IPS-11a (cell line): ENCODE data around the gene BMERB1.
"Not testable (repeated sequence)": the region's sequence is repeated elsewhere in the genome, so short reads cannot be mapped to it uniquely, and the experiment has no call there.

Source experiments
- H3K4me3 ChIP-seq: one replicate; pipeline ENCODE4 v1.5.1; 2013; ENCODE audit warnings: low read depth, low read length, control low read depth

BMERB1 gene

DNA sequence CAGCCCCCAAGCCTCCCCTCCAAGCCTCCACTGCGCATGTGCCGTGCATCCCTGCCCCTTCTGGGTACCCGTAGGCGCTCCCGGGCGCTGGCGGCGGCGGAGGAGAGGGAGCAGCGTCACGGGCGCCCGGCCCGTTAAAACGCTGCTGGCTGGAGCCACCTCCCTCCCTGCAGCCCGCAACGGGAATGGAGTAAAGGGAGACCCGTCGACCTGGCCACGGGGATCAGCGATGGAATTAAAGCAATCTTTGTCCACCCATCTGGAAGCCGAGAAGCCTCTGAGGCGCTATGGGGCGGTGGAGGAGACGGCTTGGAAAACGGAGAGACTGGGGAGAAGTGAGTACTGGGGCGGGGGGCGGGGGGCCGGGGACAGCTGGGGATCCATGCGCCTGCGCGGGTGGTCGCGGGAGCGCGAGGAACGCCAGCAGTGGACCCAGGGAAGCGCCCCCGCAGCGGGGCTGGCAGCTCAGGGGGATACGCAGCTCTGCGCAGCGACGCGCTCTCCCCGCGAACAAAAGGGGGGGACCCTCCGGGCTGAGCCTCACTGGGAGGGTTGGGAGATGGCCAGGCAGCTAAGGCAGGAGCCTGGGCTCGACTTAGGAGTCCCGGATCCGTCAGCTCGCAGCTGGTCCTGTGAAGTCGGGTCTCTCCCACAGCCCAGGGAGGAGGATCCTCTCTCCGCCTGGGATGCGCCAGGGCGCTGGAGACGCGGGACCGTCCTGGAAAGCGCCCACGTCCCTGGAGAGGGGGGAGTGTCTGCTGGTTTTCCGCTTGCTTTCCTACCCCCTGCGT is at the start of gene BMERB1:
BMERB1 (plus strand) TSS at position 164 of the 791 bp plus-strand sequence; CDS start at position 230, 66 bp downstream.
- H3K4me3 ChIP-seq, result peak within 1 kb of the TSS; percentile 77

DNA sequence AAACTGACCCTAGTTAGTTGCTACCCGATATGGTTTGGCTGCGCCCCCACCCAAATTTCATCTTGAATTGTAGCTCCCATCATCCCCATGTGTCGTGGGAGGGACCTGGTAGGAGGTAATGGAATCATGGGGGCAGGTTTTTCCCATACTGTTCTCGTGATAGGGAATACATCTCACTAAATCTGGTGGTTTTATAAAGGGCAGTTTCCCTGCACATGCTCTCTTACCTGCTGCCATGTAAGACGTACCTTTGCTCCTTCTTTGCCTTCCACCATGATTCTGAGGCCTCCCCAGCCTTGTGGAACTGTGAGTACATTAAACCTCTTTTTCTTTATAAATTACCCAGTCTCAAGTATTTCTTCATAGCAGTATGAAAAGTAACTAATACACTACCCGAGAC is 46.3 kb upstream of the BMERB1 start:
- not testable (repeated sequence) for H3K4me3 ChIP-seq

DNA sequence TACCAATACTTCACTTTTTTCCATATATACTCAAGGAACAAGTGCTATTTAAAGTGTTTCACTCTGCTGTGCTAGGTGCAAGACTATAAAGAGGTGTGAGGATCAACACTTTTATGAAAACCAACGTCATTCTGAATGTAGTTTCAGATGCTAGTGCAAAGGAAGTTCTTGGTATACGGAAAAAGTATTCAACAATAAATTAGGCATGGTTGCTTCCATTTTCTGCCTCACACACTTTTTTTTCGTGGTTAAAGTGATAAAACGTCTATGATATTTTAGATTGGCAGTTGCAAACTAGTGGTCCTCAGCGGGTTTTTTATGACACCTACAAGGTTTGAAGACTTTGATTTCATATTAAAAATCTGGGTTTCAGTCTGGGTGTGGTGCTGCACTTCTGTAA is 44.5 kb upstream of the BMERB1 start:
- H3K4me3 ChIP-seq, result not testable (repeated sequence)

DNA sequence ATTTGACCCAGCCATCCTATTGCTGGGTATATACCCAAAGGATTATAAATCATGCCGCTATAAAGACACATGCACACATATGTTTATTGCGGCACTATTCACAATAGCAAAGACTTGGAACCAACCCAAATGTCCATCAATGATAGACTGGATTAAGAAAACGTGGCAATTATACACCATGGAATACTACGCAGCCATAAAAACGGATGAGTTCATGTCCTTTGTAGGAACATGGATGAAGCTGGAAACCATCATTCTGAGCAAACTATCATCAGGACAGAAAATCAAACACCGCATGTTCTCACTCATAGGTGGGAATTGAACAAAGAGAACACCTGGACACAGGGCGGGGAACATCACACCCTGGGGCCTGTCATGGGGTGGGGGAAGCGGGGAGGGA is 41.4 kb upstream of the BMERB1 start:
- not testable (repeated sequence) for H3K4me3 ChIP-seq

DNA sequence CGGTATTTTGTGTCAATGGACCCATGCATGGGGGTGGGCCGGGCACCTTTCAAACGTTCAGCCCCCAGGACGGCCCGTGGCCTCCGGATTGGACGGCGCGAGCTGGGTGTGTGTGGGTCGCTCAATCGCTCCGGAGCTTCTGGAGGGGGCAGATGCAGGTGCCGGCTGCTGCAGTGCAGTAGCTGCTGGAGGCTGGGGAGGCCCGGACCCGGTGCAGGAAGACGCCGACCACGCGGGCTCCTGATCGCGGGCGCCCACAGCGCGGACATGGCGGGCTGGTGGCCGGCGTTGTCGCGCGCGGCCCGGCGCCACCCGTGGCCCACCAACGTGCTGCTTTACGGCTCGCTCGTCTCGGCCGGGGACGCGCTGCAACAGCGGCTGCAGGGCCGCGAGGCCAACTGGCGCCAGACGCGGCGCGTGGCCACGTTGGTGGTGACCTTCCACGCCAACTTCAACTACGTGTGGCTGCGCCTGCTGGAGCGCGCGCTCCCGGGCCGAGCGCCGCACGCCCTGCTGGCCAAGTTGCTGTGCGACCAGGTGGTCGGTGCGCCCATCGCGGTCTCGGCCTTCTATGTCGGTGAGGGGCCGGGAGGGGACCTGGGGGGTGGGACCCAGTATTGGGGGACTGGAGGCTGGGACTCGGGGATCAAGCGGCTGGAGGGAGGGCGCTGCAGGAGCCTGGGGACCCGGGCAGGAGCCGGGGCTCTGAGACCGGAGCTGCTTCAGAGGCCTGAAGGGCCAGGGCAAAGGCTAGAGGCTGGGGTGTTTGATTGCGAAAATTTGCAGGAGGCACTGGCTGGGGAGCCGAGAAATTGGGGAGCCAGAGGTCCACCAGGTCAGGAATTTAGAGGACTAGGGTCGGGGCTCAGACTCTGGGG is 38.5 kb upstream of the BMERB1 start, which contains the start of gene MPV17L:
MPV17L (plus strand) TSS at position 124 of the 878 bp plus-strand sequence; CDS start at position 268, 144 bp downstream.
- H3K4me3 ChIP-seq, result peak within 1 kb of the TSS; percentile 45

DNA sequence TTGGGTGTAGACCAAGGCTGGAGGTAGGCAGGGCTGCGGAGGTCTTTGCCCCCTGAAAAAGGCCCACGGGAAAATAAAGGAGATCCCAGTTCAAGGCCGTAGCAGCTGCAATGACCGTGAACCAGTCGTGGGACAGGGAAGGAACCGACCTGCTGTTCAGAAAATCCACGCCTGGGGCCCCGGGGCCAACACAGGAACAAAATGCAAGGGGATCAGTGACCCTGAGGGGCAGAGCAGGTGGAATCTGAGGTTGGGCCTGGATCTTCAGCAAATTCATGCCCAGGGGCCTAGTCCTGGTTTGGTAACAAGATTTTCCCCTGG is 37.9 kb upstream of the BMERB1 start:
- not testable (repeated sequence) for H3K4me3 ChIP-seq

DNA sequence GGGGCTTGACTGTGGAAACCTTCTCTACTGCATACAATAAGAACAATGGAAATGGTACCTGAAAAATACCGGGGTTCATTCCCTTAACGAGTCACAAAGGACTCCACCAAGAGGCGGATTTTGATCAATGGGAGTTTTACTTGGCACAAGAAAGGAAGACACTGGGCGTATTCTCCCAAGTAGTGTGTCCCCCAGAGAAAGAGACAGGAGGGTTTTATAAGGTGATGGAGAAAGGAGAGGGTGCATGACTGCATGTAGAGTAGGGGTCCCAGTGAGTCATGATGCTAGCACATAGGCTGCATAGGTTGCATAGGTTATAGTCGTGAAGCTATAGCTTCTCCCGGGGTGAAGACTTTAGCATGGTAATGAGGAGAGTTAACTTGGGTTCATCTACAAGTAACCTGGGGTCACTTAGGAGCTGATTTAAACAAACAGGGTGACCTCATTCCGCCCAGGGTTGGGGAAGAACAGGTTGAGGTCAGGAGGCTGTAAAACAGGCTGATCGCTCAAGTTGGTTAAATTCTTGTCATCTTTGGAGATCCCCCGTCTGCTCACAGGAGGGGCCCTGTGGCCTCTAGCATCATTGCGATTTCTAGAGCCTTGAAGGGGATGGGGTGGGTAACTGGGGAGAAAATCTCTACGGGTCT is 37.3 kb upstream of the BMERB1 start:
- H3K4me3 ChIP-seq, result no peak overlapping the region

DNA sequence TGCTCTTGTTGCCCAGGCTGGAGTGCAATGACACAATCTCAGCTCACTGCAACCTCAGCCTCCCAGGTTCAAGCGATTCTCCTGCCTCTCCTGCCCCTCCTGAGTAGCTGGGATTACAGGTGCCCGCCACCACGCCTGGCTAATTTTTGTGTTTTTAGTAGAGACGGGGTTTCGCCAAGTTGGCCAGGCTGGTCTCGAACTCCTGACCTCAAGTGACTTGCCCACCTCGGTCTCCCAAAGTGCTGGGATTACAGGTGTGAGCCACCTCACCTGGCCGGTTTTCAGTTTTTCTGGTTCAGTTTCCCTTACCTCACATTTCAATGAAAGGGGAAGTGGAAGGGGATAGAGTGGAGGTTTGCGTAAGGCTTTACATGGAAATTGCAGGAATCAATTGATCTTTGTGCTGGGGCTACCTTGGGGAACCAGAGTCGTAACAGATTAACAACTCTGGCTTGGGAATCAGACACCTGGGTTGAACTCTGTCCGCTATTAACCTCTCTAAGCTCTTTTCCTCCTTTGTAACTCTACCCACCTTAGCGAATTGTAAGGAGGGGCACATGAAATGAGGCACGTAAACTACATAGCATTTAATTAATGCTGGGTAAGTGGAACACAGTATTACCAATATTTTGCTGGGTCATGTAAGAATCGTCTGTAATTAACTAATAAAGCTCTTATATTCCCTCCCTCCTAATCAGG is 35.6 kb upstream of the BMERB1 start:
- H3K4me3 ChIP-seq, result no peak overlapping the region

DNA sequence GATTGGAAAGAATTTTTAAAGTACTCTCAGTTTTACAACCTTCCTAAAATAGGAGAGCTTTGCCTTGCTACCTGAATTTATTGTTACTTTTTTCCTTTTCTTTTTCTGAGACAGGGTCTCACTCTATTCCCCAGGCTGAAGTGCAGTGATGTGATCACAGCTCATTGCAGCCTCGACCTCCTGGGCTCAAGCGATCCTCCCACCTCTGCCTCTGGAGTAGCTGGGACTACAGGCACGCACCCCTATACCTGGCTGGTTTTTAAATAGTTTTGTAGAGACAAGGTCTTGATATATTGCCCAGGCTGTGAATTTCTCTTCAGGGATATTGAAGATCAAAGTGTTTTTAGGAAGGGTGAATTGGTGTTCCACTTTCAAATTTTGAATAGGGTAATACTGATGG is 35.1 kb upstream of the BMERB1 start:
- H3K4me3 ChIP-seq, result no peak overlapping the region

DNA sequence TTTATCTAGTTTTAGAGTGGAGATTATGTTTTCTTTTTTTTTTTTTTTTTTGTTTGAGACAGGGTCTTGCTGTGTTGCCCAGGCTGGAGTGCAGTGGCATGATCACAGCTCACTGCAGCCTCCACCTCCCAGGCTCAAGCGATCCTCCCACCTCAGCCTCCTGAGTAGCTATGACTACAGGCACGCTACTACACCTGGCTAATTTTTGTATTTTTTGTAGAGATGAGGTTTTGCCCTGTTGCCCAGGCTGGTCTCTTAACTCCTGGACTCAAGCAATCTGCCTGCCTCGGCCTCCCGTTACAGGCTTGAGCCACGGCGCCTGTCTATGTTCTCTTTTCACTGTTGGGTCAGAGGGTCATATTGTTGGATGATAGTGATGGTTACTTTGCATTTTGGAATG is 34.1 kb upstream of the BMERB1 start:
- H3K4me3 ChIP-seq, result not testable (repeated sequence)

DNA sequence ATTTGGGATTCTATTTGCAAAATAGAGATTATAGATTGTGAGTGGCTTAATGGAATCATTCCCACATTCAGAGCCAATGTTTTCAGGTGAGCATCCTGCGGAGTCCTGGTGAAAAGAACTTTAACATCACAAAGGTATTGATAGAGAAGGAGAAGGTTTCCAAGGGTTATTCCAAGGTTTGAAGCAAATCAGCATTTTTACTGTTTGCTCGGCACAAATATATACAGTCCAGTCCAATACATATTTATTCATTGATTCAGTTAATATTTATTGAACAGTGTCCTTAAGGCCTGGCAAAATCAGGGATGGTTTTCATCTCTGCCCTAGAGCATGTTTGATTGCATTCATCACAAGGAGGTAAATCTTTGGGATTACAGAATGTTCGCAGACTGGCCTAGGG is 32.4 kb upstream of the BMERB1 start:
- no peak overlapping the region for H3K4me3 ChIP-seq

DNA sequence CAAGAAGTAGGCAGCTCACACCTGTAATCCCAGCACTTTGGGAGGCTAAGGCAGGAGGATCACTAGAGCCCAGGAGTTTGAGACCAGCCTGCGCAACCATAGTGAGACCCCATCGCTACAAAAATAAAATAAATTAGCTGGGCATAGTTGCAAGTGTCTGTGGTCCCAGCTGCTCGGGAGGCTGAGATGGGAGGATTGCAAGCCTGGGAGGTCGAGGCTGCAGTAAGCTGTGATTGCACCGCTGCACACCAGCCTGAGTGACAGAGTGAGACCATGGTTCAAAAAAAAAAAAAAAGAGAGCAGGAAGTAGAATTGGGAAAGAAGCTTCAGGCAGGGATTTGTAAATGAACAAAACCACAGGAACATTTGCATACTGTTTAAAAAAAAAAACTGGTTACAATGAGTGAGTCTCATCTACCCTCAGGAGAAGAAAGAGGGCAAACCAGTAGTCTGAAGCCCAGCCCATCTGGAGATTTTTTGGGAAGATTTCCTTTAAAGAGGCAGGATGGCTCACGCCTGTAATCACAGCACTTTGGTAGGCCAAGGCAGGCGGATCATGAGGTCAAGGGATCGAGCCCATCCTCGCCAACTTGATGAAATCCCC is 30.9 kb upstream of the BMERB1 start:
- H3K4me3 ChIP-seq, result no peak overlapping the region

DNA sequence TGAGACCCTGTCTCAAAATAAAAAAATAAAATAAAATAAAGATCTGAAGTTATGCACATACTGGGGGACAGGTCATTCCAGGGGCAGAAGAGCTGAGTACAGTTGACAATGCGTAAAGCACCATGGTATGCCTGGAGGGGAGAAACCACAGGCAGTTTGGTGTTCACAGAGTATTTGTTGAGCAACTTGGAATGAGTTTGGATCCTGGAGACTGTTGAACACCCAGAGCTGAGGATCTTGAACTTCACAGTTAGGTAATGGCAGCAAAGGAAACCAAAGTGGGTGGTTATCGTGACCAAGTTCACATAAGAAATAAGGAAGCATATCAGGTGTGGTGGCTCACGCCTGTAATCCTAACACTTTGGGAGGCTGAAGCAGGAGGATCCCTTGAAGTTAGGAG is 30.3 kb upstream of the BMERB1 start:
- H3K4me3 ChIP-seq, result not testable (repeated sequence)

DNA sequence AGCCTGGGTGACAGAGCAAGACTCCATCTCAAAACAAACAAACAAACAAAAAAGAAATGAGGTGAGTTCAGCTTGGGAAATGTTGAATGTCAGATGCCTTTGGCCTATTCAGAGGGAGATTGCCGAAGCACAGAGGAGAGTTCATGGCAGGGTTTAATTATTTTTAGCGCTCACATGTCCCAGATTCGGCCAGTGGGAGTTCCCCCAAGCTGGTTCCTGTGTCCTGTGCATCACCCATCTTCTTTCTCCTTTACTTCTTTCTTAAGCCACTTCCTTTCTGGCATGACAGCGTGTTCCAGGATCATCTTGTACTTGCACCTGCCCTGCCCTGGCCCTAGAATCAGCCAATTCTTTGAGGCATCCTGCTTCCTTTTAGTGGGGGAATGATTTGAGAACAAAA is 29.6 kb upstream of the BMERB1 start:
- no peak overlapping the region for H3K4me3 ChIP-seq

DNA sequence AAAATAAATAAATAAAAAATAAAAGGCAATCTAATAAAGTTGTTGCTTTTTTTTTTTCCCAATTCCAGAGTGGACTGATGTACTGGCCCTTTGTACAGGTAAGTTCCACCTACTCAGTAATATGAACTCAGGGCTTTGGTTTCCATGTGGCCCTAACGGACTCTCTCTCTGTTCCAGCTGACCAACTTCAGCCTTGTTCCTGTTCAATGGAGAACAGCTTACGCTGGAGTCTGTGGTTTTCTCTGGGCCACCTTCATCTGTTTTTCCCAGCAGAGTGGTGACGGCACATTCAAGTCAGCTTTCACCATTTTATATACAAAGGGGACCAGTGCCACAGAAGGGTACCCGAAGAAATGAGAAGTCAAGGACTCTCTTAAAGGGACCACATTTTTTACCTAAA is 26.6 kb upstream of the BMERB1 start:
- H3K4me3 ChIP-seq, result not testable (repeated sequence)

DNA sequence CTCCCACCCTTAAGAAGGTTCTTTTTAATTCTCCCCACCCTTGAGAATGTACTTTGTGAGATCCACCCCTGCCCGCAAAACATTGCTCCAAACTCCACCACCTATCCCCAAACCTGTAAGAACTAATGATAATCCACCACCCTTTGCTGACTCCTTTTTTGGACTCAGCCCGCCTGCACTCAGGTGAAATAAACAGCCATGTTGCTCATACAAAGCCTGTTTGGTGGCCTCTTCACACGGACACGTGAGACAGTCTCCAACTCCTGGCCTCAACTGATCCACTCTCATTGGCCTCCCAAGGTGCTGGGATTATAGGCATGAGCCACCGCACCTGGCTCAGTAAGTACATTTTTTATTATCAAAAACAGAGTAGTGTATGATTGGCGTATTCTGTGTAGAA is 24.9 kb upstream of the BMERB1 start:
- not testable (repeated sequence) for H3K4me3 ChIP-seq

DNA sequence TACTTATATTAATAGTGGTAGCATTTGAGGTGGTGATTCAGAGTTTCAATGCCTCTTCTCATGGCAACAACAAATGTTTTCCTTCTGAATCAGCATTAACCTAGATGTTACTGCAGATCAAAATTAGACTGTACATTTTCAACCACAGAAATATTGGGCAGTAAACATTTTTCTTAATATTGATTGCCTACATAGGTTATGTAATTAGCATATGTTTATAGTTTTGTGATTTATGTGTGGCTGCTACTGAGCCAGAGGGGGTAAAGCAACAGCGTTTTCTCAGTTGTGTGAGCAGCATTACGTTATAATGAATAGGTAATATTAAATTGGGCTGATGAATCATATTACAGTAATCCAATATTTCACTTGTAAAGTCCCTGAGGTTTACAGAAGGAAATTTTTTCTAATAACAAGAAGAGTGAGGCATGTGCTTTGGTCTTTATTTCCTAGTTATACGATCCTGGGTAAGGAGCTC is 18.8 kb upstream of the BMERB1 start:
- H3K4me3 ChIP-seq, result no peak overlapping the region

DNA sequence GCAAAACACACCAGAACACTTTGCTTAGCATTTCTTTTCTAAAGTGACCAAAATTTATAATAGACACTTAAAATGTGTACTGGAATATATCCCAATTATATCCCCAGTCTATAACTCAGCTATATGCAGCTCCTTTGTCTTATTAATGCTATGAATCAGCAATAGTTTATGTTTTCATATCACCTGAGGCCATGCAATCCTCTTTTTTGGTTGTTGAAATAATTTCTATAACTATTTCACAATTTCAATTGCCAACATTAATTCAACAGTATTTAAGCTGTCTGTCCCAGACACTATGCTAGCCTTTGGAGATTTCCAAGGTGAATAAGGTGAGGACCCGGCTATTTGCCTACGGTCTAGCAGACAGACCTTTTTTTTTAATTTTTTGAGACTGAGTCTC is 17.2 kb upstream of the BMERB1 start:
- H3K4me3 ChIP-seq, result no peak overlapping the region

DNA sequence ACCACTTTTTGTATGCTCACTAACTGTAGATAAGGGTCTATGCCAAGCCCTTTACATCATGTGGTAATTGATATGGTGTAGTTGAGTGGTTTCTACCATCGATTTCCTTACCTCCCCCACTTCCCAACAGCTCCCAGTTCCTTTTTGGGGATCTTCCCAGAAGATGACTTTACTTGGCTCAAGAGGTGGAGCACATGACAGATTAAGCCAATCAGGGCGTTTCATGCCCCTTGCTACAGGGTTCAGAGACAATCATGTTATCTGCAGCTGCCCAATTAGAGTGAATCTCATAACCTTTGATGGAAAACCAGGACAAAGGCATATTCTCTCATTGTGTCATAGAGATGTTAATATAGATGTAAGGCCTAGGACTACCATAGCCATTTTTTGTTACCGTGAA is 16.2 kb upstream of the BMERB1 start:
- no peak overlapping the region for H3K4me3 ChIP-seq

DNA sequence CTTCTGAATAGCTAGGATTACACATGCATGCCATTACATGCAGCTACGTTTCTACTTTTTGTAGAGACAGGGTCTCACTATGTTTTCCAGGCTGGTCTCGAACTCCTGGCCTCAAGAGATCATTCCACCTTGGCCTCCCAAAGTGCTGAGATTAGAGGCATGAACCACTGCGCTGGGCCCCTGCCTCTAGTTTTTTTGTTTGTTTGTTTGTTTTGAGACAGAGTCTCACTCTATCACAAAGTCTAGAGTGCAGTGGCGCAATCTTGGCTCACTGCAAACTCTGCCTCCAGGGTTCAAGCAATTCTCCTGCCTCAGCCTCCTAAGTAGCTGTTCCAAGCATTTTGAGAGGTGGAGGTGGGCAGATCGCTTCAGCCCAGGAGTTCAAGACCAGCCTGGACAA is 12.7 kb upstream of the BMERB1 start:
- H3K4me3 ChIP-seq, result not testable (repeated sequence)

DNA sequence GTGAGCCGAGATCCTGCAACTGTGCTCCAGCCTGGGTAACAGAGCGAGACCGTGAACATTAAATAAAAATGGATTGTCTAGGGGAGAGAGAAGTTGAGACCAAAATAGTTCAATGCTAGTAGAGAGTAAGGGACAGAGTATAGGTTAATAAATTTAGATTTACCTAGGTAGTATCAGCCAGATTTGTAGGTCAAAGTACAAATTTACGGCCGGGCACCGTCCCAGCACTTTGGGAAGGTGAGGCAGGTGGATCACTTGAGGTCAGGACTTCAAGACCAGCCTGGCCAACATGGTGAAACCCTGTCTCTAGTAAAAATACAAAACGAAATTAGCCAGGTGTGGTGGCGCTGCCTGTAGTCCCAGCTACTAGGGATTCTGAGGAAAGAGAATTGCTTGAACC is 12.2 kb upstream of the BMERB1 start:
- H3K4me3 ChIP-seq, result no peak overlapping the region
